HG02885 (cell line): ENCODE measurements around the gene ELK3.

Source experiments
- ATAC-seq: cut with Tn5 transposase; IDR thresholded peaks from one replicate; pipeline ENCODE4 v1.9.1; 2021; ENCODE audit warnings: mild to moderate bottlenecking; ENCODE audit not compliant: unreplicated experiment, poor library complexity

The ELK3 gene

DNA sequence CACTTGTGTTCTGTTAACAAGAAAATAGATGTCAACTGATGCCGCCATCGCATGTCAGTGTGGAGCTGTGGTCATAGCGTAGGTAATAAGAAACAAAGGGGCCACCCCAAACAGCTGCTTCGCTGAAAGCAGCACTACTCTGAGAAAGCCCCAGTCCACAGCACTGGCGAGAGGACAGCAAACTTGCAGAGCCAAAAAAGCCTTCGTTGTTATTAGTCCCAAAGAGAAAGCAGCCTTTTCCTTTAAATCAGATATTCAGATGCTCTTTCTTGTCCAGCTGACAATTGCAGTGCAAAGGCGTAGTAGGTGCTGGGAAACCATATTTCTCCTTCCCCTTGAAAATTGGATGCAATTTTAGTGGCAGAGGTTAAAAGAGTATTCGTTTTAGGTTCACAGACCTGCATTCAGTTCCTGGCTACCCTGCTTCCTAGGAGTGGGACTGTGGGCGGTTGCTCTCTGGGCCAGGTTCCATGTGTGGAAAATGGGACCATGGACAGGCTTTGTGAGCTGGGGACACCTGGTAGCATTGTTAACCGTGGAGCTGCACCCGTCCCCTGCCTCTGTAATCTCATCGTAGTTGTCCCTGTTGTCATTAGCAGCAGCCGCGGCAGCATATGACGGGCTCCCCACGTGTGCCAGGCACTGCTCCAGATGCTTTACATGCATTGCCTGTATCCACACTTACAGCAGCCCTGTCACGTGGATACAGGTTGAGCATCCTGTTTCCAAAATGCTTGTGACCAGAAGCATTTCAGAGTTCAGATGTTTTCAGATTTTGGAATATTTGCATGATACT is 54.2 kb downstream of the ELK3 start:
- ATAC-seq: no peak

DNA sequence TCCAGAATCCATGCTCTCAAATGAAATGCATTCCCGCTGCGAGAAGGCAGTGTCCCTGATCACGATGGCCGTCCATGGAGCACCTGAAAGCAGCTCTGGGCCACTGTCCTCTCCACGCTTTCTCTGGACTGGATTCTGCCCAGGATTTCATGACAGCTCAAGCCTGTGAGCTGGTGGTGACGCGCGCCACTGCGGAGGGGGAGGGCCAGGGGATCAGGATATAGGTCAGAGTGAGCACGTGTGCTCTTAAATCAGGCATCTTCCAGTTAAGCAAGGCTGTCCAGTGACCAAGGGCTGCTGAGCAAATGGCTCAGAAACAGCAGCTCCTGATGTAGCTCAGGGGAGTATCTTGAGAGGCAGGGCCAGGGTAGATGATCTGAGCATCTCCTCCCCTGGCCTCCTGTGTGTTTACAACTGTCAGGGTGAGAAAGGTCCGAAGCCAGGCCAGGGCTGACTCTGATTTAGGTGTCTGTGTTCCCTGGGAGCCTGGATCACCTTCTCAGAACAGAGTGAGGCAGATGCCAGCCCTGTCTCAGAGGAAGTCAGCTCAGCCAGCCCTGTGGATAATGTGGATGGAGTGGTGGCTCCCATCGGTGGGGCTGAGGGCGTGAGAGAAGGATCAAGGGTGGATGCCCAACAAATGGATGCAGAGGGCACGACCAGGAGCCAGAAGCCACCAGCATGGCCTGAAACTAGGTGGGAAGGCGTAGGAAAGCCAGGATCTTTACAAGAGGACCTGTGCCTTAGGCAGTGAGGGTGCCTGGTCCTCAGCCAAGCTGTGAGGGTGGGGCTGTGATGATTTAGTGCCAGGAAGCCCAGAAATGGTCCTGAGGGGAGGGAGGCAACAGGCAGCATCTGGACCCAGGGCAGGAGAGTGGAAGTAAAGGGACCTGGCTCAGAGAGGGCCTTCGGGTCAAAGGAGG is 55.3 kb downstream of the ELK3 start:
- no peak for ATAC-seq

GRCh38 chr12:96250119-96250685 is 56.0 kb downstream of the ELK3 start:
- no peak for ATAC-seq

- no peak for ATAC-seq
Measured at GRCh38 chr12:96255077-96255476, 60.9 kb downstream of the ELK3 start.

- ATAC-seq: no peak
Measured at GRCh38 chr12:96256672-96257361, 62.6 kb downstream of the ELK3 start.

- no peak for ATAC-seq
Measured at GRCh38 chr12:96257550-96258103, 63.5 kb downstream of the ELK3 start.

DNA sequence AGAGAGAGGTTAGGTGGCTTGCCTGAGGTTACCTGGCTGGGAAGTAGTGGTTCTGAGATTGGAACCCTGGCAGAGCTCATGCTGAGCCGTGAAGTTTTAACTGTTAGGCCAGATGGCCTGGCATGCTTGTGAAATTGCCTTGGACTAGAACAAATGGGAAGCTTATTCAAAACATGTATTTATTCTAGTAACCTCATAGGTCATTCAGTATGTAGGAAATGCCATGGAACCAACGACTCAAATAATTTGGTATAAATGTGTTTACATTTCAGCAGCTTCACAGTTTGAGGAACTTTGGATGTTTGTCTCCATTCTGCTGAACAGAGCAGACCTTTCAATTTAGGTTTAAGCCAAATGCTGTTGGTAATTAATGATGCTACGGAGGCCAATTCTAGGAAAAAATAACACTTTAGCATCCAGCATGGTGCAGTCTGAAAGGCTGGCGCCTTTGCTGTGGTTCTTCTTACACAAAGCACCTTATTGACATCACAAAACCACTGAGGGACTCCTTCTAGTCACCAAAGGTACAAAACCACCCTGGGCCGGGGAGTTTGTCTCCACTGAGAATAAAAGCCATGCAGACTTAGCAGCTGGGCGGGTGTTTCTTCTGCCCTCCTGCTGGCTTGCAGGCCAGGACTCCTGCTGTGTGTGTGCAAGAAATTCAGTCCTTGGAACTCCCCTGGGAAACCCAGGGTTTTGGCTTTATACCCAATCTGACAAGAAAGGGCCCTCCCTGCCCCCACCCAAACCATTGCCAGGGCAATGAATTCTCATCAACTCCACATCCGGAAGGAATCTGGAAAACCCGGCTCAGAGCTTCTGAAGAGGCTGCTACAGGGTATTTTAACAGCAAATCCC is 64.2 kb downstream of the ELK3 start:
- ATAC-seq: no peak

DNA sequence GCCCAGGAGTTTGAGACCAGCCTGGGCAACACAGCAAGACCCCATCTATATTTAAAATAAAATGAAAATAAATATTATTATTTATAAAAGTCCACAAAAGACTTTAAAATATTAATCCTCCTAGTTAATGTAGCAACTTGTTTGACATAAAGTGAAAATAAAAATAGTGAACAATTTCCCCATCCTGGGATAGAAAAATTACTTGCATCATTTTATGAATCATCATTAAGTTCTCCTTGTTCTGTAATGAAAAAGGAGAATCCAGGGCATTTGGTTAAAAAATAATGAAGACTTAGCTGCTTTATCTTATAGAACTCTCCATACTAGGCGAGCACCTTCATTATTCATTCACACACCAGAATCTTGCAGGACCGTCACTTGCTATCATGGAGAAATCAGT is 66.1 kb downstream of the ELK3 start:
- ATAC-seq: no peak

DNA sequence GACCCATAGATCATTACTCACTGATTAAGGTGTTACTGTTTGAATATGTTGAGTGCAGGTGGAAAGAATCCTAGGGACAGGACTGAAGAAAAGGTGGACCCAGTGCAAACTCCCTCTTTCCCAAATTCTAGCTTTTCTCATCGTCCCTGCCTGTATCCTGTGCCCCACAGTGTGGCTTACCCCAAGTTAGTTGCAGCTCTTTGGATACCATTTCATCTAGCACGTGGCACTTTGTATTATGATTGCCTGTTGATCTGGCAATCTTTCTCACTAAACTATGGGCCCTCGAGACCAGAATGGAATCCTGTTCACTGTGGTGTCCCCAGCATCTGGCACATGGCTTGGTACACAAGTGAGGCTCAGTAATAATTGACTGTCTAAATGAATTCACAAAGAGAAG is 66.5 kb downstream of the ELK3 start:
- ATAC-seq: no peak

DNA sequence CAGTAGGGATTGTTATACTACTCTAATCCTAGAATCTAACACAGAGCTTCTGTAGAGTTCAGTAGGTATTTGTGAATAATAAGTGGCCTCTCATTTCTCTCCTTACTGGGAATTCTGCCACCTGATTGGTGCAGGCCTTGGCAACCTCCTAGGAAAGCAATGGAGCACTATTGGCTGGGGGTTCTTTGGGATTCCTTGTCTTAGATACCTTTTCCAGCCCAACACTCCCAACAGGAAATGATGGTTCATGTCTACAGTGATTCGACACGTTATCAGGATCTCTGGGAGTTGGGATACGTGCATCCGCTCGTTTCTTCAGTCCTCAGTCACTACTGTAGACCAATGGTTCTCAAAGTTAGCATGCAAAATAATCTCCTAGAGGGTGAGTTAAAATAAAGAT is 67.4 kb downstream of the ELK3 start:
- no peak for ATAC-seq

DNA sequence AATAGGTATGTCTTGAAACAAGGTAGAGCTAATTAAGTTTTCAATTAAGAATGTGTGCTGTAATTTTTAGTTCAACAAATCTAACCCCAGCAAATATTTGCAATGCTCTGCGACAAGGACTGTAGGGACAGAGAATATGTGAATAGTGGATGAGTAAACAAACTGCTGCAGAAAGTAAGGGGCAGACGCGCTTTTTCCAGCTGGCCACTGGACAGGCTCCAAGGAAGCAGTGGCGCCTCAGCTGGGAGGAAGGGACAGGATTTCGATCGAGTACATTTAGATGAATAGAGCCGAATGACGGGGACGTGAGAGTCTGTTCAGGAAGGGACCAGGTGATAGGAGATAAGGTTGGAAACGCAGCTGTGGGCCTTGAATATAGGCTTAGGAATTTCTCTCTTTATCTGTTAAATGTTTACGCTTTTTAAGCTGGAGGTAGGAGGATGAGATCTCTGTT is 69.3 kb downstream of the ELK3 start:
- ATAC-seq: no peak

DNA sequence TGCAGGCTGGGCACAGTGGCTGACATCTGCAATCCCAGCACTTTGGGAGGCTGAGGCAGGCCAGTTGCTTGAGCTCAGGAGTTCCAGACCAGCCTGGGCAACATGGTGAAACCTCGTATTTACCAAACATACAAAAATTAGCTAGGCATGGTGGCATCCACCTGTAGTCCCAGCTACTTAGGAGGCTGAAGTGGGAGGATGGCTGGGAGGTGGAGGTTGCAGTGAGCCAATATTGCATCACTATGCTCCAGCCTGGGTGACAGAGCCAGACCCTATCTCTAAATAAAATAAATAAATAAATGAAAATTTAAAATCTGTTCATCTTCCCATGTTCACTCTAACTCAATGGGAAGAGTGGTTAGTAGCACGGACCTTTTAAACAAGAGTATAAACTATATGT is 71.2 kb downstream of the ELK3 start:
- no peak for ATAC-seq

DNA sequence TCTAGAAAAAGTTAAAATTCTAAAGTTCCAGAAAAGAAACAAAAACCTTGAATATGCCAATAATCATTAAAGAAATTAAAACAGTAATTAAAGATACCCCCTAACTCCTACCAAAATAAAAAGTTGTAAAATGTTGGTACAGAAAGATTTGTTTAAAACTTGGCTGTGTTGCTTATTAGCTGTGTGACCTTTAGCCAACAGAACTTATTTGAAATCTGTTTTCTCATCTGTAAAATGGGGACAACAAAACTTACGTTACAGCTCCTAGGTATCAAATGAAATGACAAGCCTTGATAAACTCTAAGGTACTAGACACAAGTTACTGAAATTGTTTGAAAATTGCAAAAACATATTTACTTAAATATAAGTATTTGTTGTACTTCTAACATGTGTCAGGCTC is 71.7 kb downstream of the ELK3 start:
- no peak for ATAC-seq

DNA sequence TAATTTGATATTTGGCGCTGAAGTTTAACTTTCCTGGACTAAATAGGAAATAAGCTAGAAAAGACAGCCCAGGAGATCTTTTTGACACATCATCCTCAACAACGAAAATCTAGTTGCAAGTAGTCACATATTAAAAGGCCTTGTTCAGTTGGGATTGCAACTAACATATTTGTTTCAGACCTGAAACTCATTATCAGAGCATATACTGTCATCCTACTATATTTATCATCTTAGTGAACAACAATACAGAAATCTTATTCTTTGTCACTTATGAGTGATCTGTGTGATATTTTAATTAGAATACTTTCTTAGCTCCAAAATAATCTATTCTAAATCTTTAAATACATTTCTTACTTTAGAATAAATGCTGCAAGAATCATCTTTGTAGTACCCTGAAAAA is 72.1 kb downstream of the ELK3 start:
- no peak for ATAC-seq

DNA sequence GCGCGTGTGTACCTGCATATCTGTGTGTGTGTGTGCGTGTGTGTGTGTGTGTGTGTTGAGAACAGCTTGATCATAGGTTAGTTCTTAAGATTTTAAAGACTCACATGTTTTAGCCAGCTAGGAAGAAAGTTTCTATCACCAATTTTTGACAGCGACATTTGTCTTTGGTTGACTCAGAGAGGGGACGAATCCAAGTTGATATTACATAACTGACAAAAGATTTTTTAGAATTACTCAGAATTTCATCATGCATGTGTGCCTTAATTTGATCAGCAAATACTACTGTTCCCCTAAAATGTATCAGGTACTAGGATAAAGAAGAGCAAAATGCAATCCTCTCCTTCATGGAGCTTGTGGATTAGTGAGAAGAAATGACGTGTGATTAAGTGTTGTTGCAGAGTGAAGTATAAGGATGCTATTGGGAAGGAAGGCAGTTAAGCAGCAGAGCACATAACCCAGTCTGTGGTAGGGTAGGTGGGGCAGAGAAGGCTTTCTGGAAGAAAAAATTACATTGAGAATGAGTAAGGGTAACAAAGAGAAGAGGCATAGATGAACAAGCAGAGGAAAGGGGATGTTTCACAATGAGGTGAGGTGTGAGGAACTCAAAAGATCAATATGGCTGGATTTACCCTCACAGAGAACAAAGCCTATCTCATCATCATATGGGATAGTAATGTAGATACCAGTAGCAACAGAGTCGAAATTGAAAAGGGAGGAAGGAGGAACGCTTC is 77.5 kb downstream of the ELK3 start:
- ATAC-seq: no peak

DNA sequence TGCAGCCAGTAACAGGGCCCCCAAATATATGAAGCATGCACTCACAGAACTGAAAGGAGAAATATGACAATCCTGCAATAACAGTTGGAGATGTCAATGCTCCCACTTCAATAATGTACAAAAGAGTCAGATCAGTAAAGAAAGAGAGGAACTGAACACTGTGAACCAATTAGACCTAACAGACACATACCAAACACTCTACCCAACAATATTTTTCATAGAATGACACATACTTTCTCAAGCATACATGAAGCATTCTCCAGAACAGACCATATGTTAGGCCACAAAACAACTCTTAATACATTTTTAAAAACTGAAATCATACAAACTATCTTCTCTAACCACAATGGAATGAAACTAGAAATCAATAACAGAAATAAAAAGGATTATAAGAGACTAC is 80.2 kb downstream of the ELK3 start:
- no peak for ATAC-seq

DNA sequence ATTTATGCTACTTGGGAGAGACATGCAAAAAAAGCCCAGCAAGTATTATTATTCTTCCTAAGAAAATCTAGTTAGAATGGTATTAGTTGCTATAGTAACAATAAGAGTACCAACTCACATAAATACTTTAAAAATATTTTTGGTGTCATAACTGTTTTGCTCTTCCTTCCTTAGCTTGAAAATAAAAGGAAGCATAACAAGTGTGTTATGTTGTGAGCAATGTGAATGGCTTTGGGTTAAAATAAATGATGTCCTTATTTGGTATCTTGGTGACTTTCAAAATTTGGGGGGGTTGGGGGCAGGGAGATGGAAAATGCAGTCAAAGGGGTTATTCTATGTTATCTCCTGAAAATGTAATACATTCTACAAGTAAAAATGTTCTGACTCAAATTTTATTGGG is 91.0 kb downstream of the ELK3 start:
- ATAC-seq: no peak

DNA sequence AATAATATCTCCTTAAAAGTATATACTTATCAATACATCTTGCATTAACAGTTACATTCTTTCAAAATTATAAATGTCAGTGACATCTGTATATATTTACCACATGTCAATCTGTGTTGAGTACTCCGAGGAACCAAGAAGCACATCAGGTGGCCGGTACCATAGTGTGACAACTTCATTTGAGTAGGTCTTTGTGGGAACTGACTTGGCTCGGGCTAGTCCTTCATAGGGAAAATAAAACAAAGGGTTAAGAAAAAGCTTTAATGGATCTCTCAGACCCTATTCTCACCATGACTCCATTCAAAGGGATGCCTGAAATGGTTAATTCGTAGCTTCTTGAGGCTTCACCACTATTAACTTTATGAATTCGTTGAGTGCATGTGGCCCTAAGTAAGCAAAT is 94.9 kb downstream of the ELK3 start:
- no peak for ATAC-seq

DNA sequence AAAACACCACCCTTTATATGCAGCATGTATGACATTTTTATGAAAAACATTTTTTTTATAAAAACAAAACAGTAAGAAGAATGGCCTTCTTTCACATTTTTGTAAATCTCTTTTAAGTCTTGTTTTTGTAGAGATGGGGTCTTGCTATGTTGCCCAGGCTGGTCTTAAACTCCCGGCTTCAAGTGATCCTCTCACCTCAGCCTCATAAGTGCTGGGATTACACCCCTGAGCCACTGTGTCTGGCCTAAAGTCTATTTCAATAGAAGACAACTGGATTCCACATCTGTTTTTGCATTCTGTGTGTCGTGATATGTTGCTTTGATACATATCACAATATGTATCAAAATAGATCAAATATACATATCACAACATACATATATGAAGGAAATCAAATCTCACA is 98.9 kb downstream of the ELK3 start:
- ATAC-seq: no peak
